ENCODE measurements around the gene HIKESHI.

DNA sequence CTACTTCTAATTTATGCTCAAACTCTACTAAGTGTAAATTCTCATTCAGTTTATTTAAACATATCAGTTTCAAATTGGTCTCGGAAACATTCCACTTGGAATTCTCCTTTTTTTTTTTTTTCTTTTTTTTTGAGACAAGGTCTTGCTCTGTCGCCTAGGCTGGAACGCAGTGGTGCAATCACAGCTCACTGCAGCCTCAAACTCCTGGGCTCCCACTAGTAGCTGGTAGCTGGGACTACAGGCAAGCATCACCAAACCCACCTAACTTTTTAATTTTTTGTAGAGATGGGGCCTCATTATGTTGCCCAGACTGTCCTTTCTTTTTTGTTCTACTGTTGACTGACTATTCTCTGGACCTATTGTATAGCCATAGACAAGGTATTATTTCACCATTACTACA lies 39.3 kb downstream of the HIKESHI start:
- TF ChIP-seq POLR2AphosphoS5 (IDR thresholded peaks at IDR 0.05) (no peak), POLR2A (IDR thresholded peaks at IDR 0.05) (no peak)
- TF ChIP-seq, protein P1, sequence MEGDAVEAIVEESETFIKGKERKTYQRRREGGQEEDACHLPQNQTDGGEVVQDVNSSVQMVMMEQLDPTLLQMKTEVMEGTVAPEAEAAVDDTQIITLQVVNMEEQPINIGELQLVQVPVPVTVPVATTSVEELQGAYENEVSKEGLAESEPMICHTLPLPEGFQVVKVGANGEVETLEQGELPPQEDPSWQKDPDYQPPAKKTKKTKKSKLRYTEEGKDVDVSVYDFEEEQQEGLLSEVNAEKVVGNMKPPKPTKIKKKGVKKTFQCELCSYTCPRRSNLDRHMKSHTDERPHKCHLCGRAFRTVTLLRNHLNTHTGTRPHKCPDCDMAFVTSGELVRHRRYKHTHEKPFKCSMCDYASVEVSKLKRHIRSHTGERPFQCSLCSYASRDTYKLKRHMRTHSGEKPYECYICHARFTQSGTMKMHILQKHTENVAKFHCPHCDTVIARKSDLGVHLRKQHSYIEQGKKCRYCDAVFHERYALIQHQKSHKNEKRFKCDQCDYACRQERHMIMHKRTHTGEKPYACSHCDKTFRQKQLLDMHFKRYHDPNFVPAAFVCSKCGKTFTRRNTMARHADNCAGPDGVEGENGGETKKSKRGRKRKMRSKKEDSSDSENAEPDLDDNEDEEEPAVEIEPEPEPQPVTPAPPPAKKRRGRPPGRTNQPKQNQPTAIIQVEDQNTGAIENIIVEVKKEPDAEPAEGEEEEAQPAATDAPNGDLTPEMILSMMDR (IDR thresholded peaks at IDR 0.05 in 8 of 11, conservative IDR thresholded peaks at IDR 0.05 in 3 of 11), result no peak
